ENCODE data around the gene KHDRBS1.
"Not testable (repeated sequence)": the region's sequence is repeated elsewhere in the genome, so short reads cannot be mapped to it uniquely, and the experiment has no call there.

The KHDRBS1 gene

DNA sequence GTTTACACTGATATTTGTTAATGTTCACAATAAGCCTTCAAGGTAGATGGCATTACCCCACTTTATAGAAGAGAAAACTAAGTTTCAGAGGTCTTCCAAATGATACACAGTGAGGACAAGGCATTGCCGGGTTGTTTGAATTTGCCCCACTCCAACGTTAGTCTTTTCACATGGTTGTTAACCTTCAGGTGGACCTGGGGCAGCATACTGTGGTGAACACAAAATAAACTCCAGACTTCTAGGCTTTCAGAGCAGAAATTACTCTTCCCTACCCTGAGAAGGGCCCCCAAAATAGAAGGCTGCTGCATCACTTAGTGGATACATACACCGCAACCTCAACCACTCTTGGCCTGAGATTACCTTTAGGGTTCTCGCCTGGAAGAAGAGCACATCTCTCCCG, 3.4 kb upstream of the KHDRBS1 start:
- DNase-seq (ENCODE audit: extremely low read depth in 1 of 2, low read depth in 1 of 2), result no peak

- no peak for DNase-seq (ENCODE audit: extremely low read depth in 1 of 2, low read depth in 1 of 2)
Observed at GRCh38 chr1:32012709-32013385, 821 bp upstream of the KHDRBS1 start.

DNA sequence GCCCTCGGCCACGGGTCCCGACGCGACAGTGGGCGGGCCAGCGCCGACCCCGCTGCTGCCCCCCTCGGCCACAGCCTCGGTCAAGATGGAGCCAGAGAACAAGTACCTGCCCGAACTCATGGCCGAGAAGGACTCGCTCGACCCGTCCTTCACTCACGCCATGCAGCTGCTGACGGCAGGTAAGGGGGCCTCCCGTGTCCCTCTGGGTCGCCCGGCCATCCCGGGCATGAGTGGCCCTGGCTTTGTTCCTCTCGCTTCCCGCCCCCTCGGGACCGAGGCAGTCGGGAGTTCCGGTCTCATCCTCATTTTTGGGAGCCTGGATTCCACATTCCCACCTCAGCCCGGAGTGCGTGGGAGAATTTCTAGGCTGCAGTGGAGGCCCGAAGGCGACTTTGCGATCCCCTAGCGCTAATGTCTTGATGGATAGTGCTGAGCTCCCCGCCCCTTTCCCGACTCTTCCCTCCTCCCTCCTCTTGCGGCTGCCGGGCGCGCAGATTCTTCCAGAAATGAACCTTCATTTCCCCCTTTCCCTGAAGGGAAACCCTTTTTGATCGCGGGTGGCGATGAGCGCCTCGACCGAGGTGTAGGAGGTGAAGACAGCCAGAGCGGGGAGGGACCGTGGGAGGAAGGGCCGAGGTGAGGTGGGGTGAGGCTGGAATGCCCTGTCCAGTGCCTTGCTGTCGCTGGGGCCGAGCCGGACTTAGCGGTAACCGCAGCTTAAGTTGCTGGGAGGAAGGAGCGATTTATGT, 705 bp downstream of the KHDRBS1 start:
- peak in 1 of 2 donors; percentile 22 for DNase-seq (ENCODE audit: extremely low read depth in 1 of 2, low read depth in 1 of 2)

- no peak for DNase-seq (ENCODE audit: extremely low read depth in 1 of 2, low read depth in 1 of 2)
Observed at GRCh38 chr1:32014948-32015273, 1.2 kb downstream of the KHDRBS1 start.

DNA sequence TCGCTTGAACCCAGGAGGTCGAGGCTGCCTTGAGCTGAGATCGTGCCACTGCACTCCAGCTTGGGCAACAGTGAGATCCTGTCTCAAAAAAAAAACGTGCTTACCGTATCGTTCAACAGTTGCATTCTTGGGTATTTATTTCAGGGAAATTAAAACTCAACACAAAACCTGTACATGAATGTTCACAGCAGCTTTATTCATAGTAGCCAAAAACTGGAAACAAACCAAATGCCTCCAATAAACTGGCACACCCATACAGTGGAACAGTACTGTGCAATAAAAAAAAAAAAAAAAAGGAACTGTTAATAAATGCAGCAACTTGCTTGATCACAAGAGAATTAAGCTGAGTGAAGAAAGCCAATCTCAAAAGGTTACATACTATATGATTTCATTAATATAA, 6.7 kb downstream of the KHDRBS1 start:
- no peak for DNase-seq (ENCODE audit: extremely low read depth in 1 of 2, low read depth in 1 of 2)

DNA sequence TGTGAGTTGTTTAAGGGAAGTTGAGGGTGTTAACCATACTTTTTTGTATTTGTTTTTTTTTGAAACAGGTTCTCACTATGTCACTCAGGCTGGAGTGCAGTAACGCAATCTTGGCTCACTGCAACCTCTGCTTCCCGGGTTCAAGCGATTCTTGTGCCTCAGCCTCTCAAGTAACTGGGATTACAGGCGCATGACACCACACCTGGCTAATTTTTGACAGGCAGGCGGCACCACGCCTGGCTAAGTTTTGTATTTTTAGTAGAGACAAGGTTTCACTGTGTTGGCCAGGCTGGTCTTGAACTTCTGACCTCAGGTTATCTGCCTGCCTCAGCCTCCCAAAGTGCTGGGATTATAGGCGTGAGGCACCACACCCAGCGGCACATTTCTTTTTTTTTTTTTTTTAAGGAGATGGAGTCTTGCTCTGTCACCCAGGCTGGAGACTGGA, 7.9 kb downstream of the KHDRBS1 start:
- DNase-seq (ENCODE audit: extremely low read depth in 1 of 2, low read depth in 1 of 2), result not testable (repeated sequence)

- no peak for DNase-seq (ENCODE audit: extremely low read depth in 1 of 2, low read depth in 1 of 2)
Observed at GRCh38 chr1:32023351-32023750, 9.7 kb downstream of the KHDRBS1 start.

DNA sequence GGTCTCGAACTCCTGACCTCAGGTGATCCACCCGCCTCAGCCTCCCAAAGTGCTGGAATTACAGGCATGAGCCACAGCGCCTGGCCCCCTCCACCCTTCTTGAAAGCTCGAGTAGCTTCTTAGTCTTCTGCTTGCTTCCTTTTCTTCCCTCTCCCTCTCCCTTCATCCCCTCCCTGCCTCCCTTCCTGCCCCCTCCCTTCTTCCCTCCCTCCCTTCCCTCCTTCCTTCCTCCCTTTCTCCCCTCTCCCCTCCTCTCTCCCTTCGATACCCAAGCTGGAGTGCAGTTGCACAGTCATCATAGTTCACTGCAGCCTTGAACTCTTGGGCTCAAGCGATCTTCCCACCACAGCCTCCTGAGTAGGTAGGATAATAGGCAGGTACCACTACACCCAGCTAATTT, 11.8 kb downstream of the KHDRBS1 start:
- DNase-seq (ENCODE audit: extremely low read depth in 1 of 2, low read depth in 1 of 2), result no peak

DNA sequence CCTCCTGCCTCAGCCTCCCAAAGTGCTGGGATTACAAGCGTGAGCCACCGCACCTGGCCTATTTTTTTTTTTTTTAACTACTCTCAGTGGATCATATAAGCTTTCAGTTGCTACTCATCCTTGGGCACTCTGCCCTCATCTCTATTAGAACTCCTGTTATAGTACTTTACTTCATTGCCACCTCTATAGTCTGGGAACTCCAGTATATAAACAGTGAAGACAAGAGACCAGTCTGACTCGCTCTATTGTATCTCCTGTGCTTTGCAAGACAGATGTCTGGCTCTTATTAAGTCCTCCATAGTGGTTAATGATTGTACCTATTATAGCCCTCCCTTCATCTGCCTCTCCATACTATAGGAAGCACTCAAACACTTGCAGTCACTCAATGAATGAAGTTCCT, 15.1 kb downstream of the KHDRBS1 start:
- no peak for DNase-seq (ENCODE audit: extremely low read depth in 1 of 2, low read depth in 1 of 2)

- DNase-seq (ENCODE audit: extremely low read depth in 1 of 2, low read depth in 1 of 2), result no peak
Observed at GRCh38 chr1:32031578-32032274, 18.1 kb downstream of the KHDRBS1 start.

GRCh38 chr1:32032275-32032615, 18.6 kb downstream of the KHDRBS1 start:
- DNase-seq (ENCODE audit: extremely low read depth in 1 of 2, low read depth in 1 of 2), result no peak

- no peak for DNase-seq (ENCODE audit: extremely low read depth in 1 of 2, low read depth in 1 of 2)
Observed at GRCh38 chr1:32035119-32035518, 21.5 kb downstream of the KHDRBS1 start.

DNA sequence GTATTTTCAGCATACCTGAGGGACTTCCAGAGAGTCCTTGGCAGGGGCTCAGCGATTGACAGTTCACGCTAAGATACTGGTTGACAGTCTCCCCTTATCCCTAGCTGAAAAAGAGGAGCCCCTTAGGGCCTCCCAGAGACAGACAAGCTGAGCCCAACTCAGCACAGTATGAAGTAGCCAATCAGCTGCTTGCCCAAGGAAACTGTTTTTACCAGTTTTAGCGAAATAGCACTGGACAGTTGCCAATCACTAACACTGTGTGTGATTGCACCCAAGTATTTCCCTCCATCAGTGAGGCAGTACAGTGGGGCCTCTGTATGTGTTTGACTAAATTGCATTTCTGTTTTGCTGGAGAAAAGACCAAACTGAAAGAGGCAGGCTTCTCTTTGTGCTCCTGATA, 27.0 kb downstream of the KHDRBS1 start:
- DNase-seq (ENCODE audit: extremely low read depth in 1 of 2, low read depth in 1 of 2), result no peak

- DNase-seq (ENCODE audit: extremely low read depth in 1 of 2, low read depth in 1 of 2), result no peak
Observed at GRCh38 chr1:32042330-32042729, 28.7 kb downstream of the KHDRBS1 start.

DNA sequence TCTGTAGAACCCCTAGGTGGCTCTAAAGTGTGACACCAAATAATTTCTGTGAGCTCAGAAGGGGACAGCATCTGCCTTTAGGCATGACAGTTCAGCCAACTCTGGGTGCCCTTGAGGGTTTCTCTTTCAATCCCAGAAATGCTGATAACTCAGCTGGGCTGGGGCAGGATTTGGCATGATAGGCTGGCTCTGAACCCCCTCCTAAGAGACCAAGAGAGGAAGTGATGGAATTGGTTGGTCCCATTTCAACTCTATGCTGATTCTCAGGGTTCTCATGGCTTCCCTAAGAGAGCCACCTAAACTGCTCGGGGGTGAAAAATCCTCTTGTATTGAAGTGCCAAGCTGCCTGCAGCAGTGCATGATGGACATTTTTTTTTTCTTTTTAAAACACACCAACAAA, 30.6 kb downstream of the KHDRBS1 start:
- no peak for DNase-seq (ENCODE audit: extremely low read depth in 1 of 2, low read depth in 1 of 2)

DNA sequence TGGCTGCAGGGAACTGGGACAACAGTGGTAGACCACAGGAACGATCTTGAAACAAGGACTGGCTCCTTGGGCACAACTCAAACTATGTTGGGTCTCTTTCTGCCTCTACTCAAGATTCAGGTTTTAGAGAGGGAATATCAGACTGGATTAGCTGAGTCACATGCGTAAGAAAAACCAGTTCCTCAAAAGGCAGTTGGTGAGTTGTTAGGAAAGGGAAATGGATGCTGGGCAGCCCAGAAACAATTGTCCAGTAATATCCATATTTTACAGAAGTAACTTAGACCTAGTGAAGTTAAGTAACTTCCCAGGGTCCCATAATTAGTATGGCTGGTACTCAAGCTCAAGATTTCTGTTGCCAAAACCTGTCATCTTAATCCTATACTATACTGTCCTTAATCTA, 32.1 kb downstream of the KHDRBS1 start:
- DNase-seq (ENCODE audit: extremely low read depth in 1 of 2, low read depth in 1 of 2), result no peak

GRCh38 chr1:32047701-32048100, 34.0 kb downstream of the KHDRBS1 start:
- DNase-seq (ENCODE audit: extremely low read depth in 1 of 2, low read depth in 1 of 2), result no peak

- DNase-seq (ENCODE audit: extremely low read depth in 1 of 2, low read depth in 1 of 2), result no peak
Observed at GRCh38 chr1:32048440-32048839, 34.8 kb downstream of the KHDRBS1 start.

DNA sequence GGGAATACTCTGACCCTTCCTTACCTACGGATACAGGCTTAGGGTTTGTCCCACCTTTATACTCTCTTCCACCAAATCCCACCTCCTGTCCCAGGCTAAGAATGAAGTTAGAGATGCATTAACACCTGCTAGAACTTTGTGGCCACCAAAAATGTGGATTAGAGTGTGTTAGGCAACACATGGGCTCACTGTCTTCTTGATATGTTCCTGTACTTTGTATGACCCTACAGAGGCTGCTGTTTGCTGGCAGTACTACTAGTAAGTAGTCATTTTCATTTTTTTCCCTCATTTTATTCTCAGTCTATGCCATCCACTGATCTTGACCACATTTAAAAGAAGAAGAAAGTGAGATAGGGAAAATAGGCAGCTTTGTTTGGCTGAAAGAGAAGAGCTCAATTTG, 38.0 kb downstream of the KHDRBS1 start:
- DNase-seq (ENCODE audit: extremely low read depth in 1 of 2, low read depth in 1 of 2), result no peak

DNA sequence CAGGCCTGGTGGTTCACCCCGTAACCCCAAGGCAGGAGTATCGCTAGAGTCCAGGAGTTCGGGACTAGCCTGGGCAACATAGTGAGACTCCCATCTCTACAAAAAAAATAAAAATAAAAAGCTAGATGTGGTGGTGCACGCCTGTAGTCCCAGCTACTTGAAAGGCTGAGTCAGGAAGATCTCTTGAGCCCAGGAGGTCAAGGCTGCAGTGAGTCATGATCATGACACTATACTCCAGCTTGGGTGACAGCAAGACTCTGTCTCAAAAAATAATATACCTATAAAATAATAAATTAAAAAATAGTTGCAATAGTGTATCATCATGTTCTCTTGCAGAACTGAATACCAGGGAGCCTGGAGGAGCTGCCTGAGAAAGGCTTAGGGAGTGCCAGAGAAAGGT, 39.2 kb downstream of the KHDRBS1 start:
- DNase-seq (ENCODE audit: extremely low read depth in 1 of 2, low read depth in 1 of 2), result no peak

DNA sequence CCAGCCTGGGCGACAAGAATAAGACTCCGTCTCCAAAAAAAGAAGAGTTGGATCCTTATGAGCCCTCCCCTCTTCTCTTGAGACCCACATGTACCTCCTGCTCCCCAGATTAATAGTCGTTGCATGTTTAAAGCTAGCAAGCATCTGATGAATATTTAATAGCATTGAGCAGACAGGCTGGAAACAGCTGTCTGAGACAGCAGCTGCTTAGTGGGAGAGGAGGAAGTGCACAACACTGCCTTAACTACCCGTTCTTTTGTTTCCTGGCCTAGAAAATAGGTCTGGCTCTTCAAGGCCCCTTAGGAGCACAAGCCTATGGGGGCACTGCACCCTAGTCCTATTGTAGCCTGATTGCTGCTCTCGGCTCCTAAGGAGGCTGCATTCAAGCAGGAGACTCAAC, 41.7 kb downstream of the KHDRBS1 start:
- no peak for DNase-seq (ENCODE audit: extremely low read depth in 1 of 2, low read depth in 1 of 2)

GRCh38 chr1:32056598-32056997, 42.9 kb downstream of the KHDRBS1 start:
- DNase-seq (ENCODE audit: extremely low read depth in 1 of 2, low read depth in 1 of 2), result no peak
